Liver (tissue), 9 donors: Measurements from ENCODE around the gene PGM1. TPM values are rescaled to one million over a fixed set of nuclear protein-coding genes. Genes with fewer than 3 reads are reported as not detected.

Experiments
- DNase-seq: peaks from one replicate; pipeline ENCODE4 v3.0.0-alpha.2; 2017; ENCODE audit warnings: low spot score
- H3K27ac ChIP-seq, 2 donors: one replicate each; pipeline ENCODE4 v1.7.0; 2013; ENCODE audit warnings: inconsistent platforms in 2 of 2, low read length in 2 of 2, control low read depth in 1 of 2, low read depth in 1 of 2, mild to moderate bottlenecking in 1 of 2
- H3K27me3 ChIP-seq, 4 donors: one replicate each; pipeline versions ENCODE4 v1.6.1 to v1.7.0; 2013; ENCODE audit warnings: low read length in 3 of 4, inconsistent platforms in 1 of 4, mild to moderate bottlenecking in 1 of 4, moderate library complexity in 1 of 4; ENCODE audit not compliant: control insufficient read depth in 4 of 4, insufficient read depth in 4 of 4
- H3K36me3 ChIP-seq, 4 donors: one replicate each; pipeline versions ENCODE4 v1.6.1 to v1.7.0; 2013; ENCODE audit warnings: low read length in 3 of 4, mild to moderate bottlenecking in 3 of 4, low read depth in 1 of 4, moderate library complexity in 1 of 4; ENCODE audit not compliant: control insufficient read depth in 4 of 4, insufficient read depth in 3 of 4
- H3K4me1 ChIP-seq, 4 donors: one replicate each; pipeline versions ENCODE4 v1.6.1 to v1.7.0; 2013; ENCODE audit warnings: low read length in 3 of 4, mild to moderate bottlenecking in 3 of 4, moderate library complexity in 1 of 4; ENCODE audit not compliant: control insufficient read depth in 4 of 4, insufficient read depth in 4 of 4
- H3K4me3 ChIP-seq, 3 donors: one replicate each; pipeline versions ENCODE4 v1.6.1 to v1.7.0; 2013; ENCODE audit warnings: low read length in 3 of 3, control low read depth in 1 of 3, low read depth in 1 of 3, mild to moderate bottlenecking in 1 of 3
- H3K9ac ChIP-seq, 2 donors: one replicate each; pipeline ENCODE4 v1.7.0; 2013; ENCODE audit warnings: low read length in 2 of 2, mild to moderate bottlenecking in 2 of 2, moderate library complexity in 2 of 2, control low read depth in 1 of 2, low read depth in 1 of 2
- H3K9me3 ChIP-seq, 4 donors: one replicate each; pipeline versions ENCODE4 v1.6.1 to v1.7.0; 2013; ENCODE audit warnings: low read length in 3 of 4; ENCODE audit not compliant: control insufficient read depth in 4 of 4
- CTCF ChIP-seq: fragments of 150-350 bp; IDR thresholded peaks from 2 replicates; pipeline ENCODE4 v1.5.1; 2017; ENCODE audit warnings: improper control_type of control experiment, low read depth, low read length; ENCODE audit not compliant: missing input control
- FOXA1 ChIP-seq: IDR thresholded peaks from 2 replicates; pipeline ENCODE4 v1.6.1; 2016; ENCODE audit warnings: antibody characterized with exemption
- FOXA2 ChIP-seq: IDR thresholded peaks from 2 replicates; pipeline ENCODE4 v1.6.1; 2016; ENCODE audit warnings: antibody characterized with exemption
- HNF4A ChIP-seq, 2 donors: conservative IDR thresholded peaks; 2 replicates each; pipeline ENCODE4 v1.6.1; 2016; ENCODE audit warnings: antibody characterized with exemption in 2 of 2, mild to moderate bottlenecking in 2 of 2
- JUND ChIP-seq, 2 donors: IDR thresholded peaks; 2 replicates each; pipeline ENCODE4 v1.6.1; 2016; ENCODE audit warnings: antibody characterized with exemption in 2 of 2
- NR2F2 ChIP-seq: IDR thresholded peaks from 2 replicates; pipeline ENCODE4 v1.6.1; 2016; ENCODE audit warnings: antibody characterized with exemption
- REST ChIP-seq: IDR thresholded peaks from 2 replicates; pipeline ENCODE4 v1.6.1; 2016; ENCODE audit warnings: antibody characterized with exemption, mild to moderate bottlenecking
- SP1 ChIP-seq: IDR thresholded peaks from 2 replicates; pipeline ENCODE4 v1.6.1; 2018; ENCODE audit warnings: antibody characterized with exemption, mild to moderate bottlenecking
- TAF1 ChIP-seq: conservative IDR thresholded peaks from 2 replicates; pipeline ENCODE4 v1.6.1; 2016; ENCODE audit warnings: antibody characterized with exemption, mild to moderate bottlenecking
- ZBTB33 ChIP-seq: IDR thresholded peaks from 2 replicates; pipeline ENCODE4 v1.6.1; 2016; ENCODE audit warnings: antibody characterized with exemption
- WGBS: extraction: QIAGEN DNeasy Blood & Tissue Kit; methylation state at CpG from one replicate; pipeline ENCODE4 v1.1.7; 2013; 5-methylcytosine and 5-hydroxymethylcytosine counted together
- polyA plus RNA-seq, 2 donors: library from polyadenylated mRNA; stranded (reverse) in 1 of 2; unstranded in 1 of 2; fragments of 200-250 nt in 1 of 2; fragments of >200 nt in 1 of 2; fragmentation: Nextera tagmentation in 1 of 2; extraction: Ambion mirVana in 1 of 2; gene quantifications; one replicate each; pipeline versions ENCODE4 v1.2.1 to v1.2.3, GENCODE V29; 2013 to 2015
- total RNA-seq, 2 donors: library from RNA; depleted of rRNA; stranded (reverse); fragments of >200 nt; gene quantifications; one replicate each; pipeline ENCODE4 v1.2.3, GENCODE V29; 2014
- TF ChIP-seq, protein P1 (sequence below): IDR thresholded peaks from 2 replicates; pipeline ENCODE4 v1.6.1; 2016; ENCODE audit warnings: antibody characterized with exemption
- donor health status: healthy.
- donor health status: healthy.
- donor health status: healthy.
- donor health status: healthy.
- donor health status: healthy.

PGM1 gene
- total and polyA plus RNA-seq, 4 donors = 57.3 to 224 (median 120) TPM

DNA sequence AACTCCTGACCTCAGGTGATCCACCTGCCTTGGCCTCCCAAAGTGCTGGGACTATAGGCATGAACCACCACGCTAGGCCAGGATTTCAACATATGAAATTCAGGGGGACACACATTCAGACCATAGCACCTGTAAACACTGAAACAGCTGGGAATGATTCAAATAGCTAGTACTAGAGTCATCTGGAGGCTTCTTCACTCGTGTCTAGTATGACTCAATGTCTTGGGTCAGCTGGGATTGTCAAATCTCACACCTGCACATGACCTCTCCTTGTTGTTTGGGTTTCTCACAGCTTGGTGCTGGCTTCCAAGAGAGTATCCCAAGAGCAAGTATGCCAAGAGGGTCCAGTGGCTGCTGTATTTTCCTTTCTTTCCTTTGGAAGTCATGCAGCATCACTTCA lies 75.1 kb downstream of the PGM1 start:
- TF ChIP-seq, protein P1, sequence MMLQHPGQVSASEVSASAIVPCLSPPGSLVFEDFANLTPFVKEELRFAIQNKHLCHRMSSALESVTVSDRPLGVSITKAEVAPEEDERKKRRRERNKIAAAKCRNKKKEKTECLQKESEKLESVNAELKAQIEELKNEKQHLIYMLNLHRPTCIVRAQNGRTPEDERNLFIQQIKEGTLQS = no peak
- TF ChIP-seq TAF1 = no peak
- no peaks in the 10 kb centered on the region for H3K36me3 ChIP-seq
- no peaks in the 10 kb centered on the region for H3K4me1 ChIP-seq
- H3K4me3 ChIP-seq = no peak overlapping the region
- 86% methylated on average over 2 of the region's 2 CpGs for WGBS
- H3K9me3 ChIP-seq = no peaks in the 10 kb centered on the region
- no peak overlapping the region for H3K27ac ChIP-seq
- DNase-seq = no peak
- no peak overlapping the region for H3K9ac ChIP-seq
- no peaks in the 10 kb centered on the region for H3K27me3 ChIP-seq

DNA sequence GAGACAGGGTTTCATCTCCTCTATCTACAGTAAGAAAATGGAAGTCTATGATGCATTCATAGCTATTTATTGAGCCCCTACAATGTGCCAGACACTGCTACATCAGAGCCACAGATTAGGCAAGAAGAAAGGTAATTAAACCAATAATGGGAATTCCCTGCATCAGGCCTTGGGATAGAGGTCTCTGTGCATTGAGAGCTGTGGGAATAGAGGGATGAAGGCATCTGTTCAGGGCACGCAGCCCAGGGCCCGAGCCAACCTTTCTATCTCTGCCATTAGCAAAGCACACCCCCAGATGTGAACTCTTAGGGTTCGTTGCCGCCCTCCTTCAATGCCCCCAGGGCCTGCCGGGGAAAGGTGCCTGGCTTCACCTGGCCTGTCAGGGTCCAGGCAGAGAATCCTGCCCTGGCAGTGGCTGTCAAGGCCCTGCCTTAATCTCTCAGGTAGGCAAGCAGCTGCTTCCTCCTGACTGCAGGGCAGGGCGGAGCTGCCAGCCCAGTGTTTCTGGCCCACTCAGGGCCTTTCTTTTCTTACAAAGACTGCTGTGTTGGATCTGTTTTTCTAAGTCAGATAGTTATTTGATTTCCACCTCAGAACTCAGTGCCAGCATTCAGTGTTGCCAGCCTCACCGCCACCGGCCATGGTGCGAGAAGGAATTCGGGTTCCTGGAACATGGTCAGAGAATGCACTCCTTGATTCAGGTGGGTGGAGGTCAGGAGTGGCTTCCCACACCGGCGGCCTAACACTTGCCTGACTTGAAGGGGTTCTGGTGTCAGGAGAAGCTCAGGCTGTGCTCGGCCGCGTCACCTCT lies 76.1 kb downstream of the PGM1 start:
- Histone ChIP-seq H3K27ac (no peak overlapping the region), H3K4me3 (no peak overlapping the region), H3K9ac (no peak overlapping the region), H3K9me3 (no peaks in the 10 kb centered on the region), H3K27me3 (no peaks in the 10 kb centered on the region), H3K4me1 (peaks cover 0 to 1% (median 0%) of the 10 kb centered on the region in 4 donors), H3K36me3 (no peaks in the 10 kb centered on the region)
- WGBS = 86% methylated on average over 15 of the region's 15 CpGs
- no peak for DNase-seq
- TF ChIP-seq FOXA2 = no peak
- no peak for TF ChIP-seq SP1
- TF ChIP-seq NR2F2 = no peak

- DNase-seq = no peak
- Histone ChIP-seq H3K9ac (no peak overlapping the region), H3K4me3 (no peak overlapping the region), H3K9me3 (no peaks in the 10 kb centered on the region), H3K36me3 (no peaks in the 10 kb centered on the region), H3K27ac (no peak overlapping the region), H3K4me1 (peaks cover 0 to 4% (median 2%) of the 10 kb centered on the region in 4 donors), H3K27me3 (no peaks in the 10 kb centered on the region)
- TF ChIP-seq TAF1 = no peak
- TF ChIP-seq ZBTB33 = no peak
- no peak for TF ChIP-seq JUND (IDR thresholded peaks at IDR 0.05)
- WGBS = 96% methylated on average over 5 of the region's 5 CpGs
Observed at GRCh38 chr1:63670164-63670563, 77.0 kb downstream of the PGM1 start.

GRCh38 chr1:63671514-63671913 lies 78.3 kb downstream of the PGM1 start:
- no peak for DNase-seq
- TF ChIP-seq HNF4A (conservative IDR thresholded peaks at IDR 0.05) (no peak), REST (no peak), CTCF (no peak), FOXA1 (no peak)
- Histone ChIP-seq H3K9ac (no peak overlapping the region), H3K27ac (no peak overlapping the region), H3K9me3 (no peaks in the 10 kb centered on the region), H3K4me1 (peaks cover 0 to 4% (median 2%) of the 10 kb centered on the region in 4 donors), H3K27me3 (no peaks in the 10 kb centered on the region), H3K4me3 (no peak overlapping the region), H3K36me3 (no peaks in the 10 kb centered on the region)
- WGBS = 97% methylated on average over 1 of the region's 1 CpG
